Fibroblast of skin of left quadriceps (primary cell): ENCODE measurements around the gene MMP12.
A peak's percentile ranks its signal among the peaks of the same experiment; 100 is the strongest.

Source experiments
- DNase-seq, 2 experiments: peaks; one replicate each; pipeline ENCODE4 v3.0.0-alpha.2; 2013; ENCODE audit warnings: low read depth in 2 of 2

The MMP12 gene

GRCh38 chr11:102850973-102851745, 23.6 kb downstream of the MMP12 start:
- DNase-seq = peak; percentile 74 to 78

GRCh38 chr11:102849311-102849710, 25.5 kb downstream of the MMP12 start:
- DNase-seq = peak; percentile 72 to 74

GRCh38 chr11:102846292-102846691, 28.5 kb downstream of the MMP12 start:
- peak in 1 of 2 experiments; percentile 23 for DNase-seq

- DNase-seq = peak in 1 of 2 experiments; percentile 21
These were observed 31.3 kb downstream of the MMP12 start, which contains the start of gene MMP3 for GRCh38 chr11:102843489-102843888. MMP3 (minus strand) TSS chr11:102843609; CDS start chr11:102843546, 63 bp downstream.

- no peak for DNase-seq
These were observed 31.9 kb downstream of the MMP12 start for GRCh38 chr11:102842930-102843329.

- no peak for DNase-seq
These were observed 34.8 kb downstream of the MMP12 start for GRCh38 chr11:102840018-102840417.

- no peak for DNase-seq
These were observed 37.1 kb downstream of the MMP12 start for GRCh38 chr11:102837646-102838045.

- DNase-seq = no peak
These were observed 37.6 kb downstream of the MMP12 start for GRCh38 chr11:102837156-102837555.

GRCh38 chr11:102836290-102836875, 38.4 kb downstream of the MMP12 start:
- DNase-seq = peak; percentile 67 to 68

GRCh38 chr11:102833731-102834130, 41.1 kb downstream of the MMP12 start:
- peak in 1 of 2 experiments; percentile 29 for DNase-seq

- DNase-seq = no peak
These were observed 42.2 kb downstream of the MMP12 start for GRCh38 chr11:102832612-102833011.

- DNase-seq = peak in 1 of 2 experiments; percentile 59
These were observed 43.0 kb downstream of the MMP12 start for GRCh38 chr11:102831489-102832440.

GRCh38 chr11:102831128-102831488, 43.7 kb downstream of the MMP12 start:
- no peak for DNase-seq

- no peak for DNase-seq
These were observed 44.6 kb downstream of the MMP12 start for GRCh38 chr11:102830001-102830727.

GRCh38 chr11:102829316-102830000, 45.3 kb downstream of the MMP12 start:
- no peak for DNase-seq

GRCh38 chr11:102824556-102824955, 50.2 kb downstream of the MMP12 start:
- no peak for DNase-seq

- no peak for DNase-seq
These were observed 55.3 kb downstream of the MMP12 start for GRCh38 chr11:102819491-102819890.

GRCh38 chr11:102813484-102813883, 61.3 kb downstream of the MMP12 start:
- no peak for DNase-seq
